NCI-H146 (cell line): Measurements from ENCODE around the gene MMRN1.

Experiments used
- DNase-seq: peaks from one replicate; lab custom pipeline; 2025; lab: John Stamatoyannopoulos, UW

Gene MMRN1

DNA sequence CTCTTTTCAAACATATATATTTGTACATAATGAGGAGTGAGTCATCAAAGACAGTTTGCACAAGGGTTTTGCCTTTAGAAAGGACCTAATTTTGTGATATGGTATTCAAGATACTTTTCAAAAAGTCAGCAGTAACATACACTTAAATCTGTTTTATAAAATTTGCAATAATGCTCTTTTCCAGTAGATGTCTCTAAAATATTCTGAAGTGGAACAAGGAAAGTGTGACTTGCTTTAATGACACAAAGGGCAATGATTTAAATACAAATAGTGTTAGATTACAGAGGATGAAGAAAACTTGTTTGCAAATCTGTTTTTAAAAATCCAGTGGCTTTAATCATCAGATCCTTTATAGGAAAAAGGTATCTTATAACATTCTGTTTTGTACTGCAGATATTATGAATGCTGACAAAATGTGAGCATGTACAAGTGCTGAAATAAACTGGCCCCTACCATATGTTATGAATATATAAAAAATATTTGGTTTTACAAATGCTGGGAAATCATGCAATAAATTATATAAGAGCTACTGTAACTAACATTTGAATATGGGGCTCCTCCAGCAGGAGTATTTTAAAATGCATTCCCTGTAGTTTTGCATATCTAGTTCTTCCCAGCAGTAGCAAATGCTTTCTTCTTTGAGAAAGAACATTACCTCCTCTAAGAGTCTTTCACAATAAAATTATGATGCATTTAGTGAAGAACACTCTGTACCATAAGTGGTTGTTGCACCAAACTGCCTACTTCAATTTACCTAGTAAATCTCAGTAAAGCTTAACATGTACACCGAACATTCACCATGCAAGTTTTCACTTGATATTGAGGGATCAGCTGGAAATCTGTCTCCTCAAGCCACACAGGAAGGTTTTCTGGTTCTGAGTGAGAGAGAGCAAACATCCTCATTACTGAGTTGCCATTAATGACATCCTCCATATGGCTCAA is 20.2 kb downstream of the MMRN1 start:
- no peak for DNase-seq

DNA sequence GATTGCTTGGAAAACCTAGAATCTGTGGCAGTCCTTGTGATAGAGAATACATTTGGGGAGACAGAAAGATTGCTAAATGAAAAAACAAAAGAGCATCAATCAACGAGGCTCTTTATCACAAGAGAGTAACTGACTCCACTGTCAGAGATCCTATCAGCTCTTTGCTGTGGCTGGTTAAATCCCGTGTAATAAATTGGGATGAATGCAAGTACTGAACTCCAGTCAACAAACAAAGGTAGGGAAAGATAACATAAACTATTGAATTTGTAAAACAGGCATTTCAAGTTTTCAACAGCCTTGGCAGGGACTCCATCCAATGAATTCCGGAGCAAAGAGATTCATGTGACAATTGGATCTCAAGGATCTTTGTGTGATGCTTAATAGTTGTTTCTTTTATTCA is 21.3 kb downstream of the MMRN1 start:
- no peak for DNase-seq

DNA sequence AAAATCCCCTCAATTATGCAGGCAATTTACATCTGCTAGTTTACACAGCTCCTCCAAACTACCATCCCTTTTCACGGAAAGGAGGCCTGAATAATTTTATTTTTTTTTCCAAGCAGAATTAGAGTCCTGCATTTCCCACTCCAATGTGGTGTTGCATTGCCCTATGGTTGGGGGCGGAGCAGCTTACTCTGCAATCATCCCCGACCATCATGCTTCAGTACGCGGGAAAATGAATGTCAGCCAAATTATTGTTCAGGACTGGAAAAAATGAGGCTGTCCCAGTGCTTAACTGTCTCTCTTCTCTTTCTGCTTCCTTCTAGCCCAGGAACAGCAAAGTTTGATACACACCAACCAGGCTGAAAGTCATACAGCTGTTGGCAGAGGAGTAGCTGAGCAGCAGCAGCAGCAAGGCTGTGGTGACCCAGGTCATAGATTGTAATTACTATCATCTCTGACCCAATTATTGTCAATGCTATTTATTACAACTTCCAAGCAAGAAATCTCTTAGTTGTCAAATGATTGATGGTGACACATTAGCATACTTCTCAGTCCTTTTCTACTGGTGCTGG is 28.3 kb downstream of the MMRN1 start:
- DNase-seq, result no peak

DNA sequence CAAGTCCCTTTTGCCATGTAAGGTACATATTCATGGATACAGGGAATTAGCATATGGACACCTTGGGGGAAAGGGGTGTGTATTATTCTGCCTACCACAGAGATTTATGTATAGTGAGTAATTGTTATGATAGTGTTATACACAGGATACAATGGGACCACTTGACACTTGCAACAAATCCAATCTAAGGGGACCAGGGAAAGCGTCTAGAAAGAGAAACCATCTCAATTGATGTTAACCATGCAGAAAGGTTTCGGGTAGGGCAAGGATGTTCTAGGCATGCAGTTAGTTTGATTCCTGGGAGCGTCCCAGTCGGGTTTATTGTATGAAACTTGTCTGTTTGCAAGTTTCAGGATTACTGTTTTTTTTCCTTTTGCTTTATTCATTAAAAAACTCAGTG is 34.2 kb downstream of the MMRN1 start:
- DNase-seq, result no peak

DNA sequence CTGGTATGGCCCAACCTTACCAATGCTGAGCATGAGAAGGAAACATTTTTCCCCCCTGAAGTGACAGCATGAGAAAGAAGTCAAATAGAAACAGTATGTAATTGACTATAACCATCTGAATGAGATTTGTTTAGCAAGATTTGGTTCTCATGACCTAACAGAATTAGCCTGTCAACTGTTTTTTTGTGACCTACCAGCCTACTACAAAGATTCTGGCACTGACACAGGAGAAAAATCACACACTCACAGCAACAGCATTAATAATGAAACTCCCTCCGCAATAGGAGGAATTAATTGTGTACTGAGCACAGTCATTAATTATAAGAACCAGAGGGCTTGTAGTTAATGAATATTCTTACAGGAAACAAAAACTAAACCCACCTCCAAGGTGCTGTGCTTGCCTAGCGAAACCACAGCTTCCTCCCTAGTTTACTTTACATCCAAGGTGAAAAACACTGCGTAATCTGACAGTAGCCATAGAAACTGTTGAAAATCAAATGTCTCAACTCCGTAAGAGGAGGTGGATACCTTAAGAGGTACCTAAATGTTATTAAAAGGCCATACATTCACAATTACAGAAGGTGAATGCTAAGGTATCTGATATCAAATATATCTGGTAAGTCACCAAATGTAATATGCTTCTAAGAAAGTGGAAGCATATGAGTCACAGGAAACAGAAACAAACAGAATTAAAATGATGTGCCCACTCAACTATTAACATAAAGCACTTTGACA is 34.9 kb downstream of the MMRN1 start:
- no peak for DNase-seq

DNA sequence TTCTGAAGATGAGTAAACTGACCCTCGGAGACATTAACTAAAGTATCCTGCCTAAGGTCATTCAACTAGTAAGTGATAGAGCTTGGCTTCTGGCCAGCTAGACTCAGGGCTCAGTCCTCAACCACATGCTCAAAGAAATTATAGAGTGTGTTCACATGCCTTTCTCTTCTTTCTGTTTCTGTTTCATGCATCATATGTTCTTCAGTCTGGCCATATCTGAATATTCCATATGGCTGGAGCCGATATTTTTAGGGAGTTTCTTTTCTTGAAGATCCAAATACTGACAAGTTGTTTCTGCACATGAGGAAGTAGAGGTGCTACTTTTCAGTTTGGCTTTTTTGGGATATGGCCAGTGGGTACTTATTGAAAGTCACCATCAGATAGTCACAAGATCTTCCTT is 44.9 kb downstream of the MMRN1 start:
- DNase-seq, result no peak

DNA sequence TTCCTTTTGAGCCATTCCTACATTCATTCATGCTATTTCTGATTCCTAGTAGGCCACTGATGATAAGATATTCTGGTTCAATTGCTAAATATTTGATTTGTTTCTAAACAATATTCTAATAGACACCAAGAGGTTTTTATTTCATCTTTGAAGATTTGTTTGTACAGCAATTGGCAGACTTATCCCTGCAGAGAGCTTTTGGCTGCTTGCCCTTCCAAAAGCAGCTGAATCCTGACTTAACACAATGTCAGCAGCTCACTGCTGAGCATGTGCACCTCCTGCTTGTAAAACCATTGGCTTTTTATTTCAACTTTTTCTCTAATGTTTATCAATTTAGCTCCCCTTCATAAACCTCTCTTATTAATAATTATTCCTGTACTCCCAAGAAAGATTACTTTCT is 45.3 kb downstream of the MMRN1 start:
- peak; percentile 1 for DNase-seq

DNA sequence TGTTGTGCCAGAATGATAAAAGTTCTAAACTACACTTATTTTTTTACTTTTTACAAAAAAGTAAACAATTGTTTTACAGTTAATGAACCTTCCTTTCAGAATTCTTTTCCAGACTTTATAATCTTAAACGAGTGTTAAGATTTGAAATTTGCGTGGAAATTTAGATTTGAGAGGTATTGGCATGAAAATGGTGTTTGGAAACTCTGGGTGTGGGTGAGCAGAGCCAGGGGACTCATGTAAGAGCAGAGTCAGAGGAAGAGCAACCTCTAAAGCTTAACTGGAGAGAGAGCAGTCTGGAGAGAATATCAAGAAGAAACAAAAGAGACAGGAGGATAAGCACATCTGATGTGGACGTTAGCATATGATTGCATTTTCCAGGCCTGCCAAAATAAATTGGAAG is 48.2 kb downstream of the MMRN1 start:
- no peak for DNase-seq

DNA sequence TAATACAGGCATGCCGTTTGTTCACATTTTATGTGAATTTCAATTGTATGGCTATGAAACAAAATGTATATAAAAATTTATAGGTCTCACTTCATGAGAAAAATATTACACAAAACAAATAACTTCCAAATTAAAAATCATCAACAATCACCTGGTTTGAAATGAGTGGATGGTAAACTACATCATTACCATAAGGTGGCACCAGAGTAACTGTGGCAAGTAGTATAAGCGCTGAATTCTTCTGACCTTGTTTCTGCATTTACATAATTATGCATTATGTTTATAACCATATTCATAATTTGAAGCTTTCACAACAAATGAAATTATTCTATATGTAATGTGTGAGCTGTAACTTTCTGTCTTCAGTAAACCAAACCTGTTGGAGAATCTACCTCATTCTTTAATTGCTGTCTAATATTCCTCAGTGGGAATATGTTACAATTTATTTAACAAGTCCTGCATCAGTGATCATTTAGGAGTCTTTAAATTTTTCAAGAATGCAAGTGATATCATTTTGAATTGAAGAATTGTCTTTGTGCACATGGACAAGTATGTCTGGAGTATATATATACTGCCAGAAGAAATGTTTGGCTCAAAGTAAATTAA is 55.2 kb downstream of the MMRN1 start:
- DNase-seq, result no peak

DNA sequence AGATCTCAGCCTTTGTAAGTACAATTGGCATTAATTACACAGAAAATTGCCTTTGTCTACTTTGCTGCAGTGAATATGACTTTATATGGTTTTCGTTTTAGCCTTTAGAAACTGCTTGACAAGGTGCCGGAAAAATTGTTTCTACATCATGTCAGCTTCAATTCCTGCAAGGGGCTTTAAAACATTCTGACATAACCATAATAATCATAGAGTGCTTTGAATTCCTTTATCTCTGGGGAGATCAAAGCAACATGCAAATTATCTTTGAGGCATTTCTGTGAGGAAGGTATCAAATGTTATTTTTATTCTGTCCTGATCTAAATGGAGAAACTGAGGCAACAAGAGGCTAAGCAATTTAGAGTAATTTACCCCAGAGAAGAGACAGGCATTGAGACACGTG is 57.8 kb downstream of the MMRN1 start:
- DNase-seq, result no peak

DNA sequence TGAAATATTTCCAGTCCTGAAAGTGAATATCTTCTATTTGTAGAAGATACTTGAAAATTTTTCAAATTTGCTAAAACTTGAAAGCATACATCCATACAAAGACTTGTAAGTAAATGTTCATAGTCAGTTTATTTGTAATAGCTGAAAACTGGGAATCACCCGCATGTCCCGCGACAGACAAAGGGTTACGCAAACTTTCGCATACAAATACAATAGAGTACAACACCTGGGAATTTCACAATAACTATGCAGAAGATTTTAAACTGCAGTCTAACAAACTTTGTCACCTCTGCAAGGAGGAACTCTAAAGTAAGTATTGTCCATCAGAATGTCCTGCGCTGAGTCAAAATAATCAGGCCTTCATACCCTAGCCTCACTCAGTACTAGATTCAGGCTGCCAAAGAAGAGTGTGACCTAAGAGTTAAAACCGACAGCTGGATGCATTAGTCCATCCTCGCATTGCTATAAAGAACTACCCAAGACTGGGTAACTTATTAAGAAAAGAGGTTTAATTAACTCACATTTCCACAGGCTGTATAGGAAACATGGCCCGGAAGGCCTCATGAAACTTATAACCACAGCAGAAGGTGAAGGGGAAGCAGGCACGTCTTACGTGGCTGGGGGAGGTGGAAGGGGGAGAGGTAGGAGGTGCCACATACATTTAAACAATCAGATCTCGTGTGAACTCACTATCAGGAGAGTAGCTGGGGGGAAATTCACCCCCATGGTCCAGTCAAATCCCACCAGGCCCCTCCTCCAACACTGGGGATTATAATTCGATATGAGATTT is 60.4 kb downstream of the MMRN1 start:
- DNase-seq, result no peak

DNA sequence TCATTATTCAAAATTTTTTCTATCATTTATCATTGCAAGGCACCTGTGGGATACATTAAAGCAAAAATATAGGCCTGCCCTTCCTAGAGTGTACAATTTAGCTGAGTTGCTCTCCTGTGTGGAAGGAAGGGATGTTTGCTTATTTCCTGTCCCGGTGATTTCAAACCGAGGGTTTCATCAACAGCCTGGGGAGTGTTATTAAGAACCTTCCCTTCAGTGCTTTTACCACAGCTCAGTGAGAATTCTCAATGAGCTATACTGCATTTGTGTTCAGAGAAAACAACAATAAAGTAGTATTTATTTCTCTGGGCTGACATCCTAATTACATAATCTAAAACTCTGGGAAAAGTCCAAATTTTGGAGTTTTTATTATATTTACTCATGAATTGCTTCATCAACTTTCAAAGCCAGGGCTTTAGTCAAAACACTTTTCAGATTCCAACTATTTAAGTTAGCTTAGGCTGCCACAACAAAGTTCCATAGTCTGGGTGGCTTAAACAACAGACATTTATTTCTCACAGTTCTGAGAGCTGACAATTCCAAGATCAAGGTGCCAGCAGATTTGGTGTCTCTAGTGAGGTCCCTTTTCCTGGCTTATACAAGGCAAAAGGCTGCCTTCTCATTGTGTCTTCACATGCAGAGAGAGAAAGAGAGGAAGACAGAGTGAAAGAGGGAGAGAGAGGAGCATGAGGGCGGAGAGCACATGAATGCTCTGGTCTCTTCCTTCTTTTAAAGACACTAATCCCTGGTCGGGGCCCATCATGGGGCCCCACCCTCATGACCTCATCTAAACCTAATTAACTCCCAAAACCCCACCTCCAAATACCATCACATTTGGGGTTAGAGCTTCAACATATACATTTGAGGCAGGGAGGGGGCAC is 62.6 kb downstream of the MMRN1 start:
- no peak for DNase-seq

DNA sequence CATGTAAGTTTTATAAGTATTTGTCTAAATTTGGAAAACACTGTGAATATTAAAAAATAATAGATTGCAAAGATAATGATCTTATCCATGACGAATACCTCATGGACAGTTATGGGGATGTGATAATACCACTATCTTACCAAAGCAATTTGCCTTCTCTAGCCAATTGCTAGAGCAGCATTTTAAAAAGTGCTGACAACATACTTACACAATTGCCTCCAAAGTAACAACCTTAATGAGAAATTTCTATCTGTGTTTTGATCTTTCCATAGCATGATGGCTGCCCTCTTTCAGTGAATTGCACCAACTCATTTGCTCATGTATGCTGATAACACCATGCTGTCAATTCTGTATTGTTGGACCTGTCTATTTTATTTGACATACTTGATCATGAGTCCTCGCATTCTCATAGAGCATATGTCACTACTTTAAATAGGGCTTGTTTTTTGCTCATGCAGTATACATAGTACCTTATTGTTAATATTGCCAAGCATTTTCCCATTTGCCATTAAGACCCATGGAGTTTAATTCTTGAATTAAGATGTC is 87.2 kb downstream of the MMRN1 start:
- no peak for DNase-seq

DNA sequence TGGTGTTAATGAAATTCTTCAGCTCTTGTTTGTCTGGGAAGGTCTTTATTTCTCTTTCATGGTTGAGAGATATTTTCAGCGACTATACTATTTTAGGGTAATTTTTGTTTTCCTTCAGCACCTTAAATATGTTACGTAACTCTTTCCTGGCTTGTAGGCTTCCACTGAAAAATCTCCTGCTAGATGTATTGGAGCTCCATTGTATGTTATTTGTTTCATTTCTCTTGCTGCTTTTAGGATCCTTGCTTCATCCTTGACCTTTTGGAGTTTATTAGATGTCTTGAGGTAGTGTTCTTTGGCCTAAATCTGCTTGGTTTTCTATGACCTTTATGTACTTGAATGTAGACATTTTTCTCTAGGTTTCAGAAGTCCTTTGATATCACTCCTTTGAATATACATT is 93.6 kb downstream of the MMRN1 start:
- no peak for DNase-seq

DNA sequence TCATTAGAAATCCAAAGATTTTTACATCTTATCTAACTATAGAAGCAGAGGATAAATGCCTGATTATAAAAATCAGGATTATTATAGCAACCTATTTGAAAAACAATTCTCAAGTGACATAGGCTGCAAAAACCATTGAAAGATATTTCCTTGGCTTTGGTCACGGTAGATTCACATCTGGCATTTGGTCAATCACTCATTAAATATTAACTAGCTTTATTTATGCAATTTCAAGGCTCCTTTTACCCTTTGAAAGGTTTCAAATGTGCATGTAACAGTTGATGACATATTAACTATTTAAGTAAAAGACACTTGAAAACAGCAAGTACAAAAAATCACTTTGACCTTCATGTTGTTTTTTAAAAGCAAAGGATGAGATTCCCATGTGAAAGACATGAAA is 98.1 kb downstream of the MMRN1 start:
- no peak for DNase-seq

DNA sequence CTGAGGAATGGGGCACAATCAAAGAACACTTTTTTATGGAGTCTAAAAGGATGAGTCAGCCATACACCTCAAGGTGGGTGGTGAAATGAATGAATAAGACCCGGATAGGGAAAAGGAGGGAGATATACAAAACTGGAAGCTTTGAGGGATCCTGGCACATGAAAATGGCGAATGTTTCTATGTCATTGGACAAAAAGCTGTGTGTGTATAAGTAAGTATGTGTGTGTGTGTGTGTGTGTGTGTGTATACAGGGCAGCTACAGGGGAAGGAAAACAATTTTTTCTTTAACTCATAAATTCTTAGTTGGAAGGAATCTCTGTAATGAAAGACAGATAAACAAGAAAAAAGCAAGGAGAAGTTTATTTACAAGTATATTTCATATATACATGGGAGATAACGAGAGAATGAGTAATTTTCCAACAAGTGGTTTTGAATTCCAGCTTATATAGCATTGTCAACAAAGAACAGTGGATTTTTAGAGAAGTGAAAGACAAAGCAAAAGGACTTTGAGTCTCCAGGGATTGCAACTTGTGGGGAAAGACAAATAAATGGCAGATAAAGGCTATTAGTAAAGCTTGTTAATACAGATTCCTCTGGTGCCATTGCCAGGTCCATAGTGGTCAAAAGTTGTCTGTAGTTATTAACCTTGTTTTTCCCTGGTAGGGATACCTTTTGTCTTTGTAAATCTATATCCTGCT is 99.7 kb downstream of the MMRN1 start:
- no peak for DNase-seq

DNA sequence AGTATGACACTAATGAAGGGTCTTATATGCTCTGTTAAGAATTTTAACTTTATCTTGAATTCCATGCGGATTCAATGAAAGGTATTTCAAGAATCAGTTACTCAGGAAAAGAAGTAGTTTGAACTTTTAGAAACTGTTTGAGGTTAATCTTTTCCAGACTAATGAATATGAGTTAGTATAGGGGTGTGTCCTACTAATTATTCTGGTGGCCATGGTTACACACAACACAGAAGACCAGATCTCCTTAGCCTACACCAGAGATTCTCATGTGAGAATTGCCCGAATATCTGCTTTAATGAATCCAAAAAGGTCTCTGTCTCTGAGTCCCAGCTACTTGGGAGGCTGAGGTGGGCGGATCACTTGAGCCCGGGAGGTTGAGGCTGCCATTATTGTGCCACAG is 100.4 kb downstream of the MMRN1 start:
- no peak for DNase-seq

DNA sequence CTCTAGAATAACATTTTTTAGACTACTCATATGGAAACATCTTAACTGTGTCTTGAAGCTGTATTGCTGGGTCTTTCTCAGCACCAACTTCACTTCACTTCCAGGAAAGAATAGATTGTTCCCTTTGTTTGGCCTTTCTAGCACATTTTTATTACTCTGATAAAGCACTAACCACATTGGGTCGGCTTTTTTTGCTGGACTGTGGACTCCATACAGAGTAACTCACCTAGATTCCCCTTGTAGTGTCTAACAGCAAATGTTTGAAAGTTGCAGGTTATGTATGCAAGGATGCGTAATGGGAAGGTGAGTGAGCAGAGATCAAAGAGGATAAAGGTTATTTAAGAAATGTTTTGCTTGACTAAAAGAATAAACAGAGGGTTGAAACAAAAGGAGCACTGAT is 101.2 kb downstream of the MMRN1 start:
- no peak for DNase-seq

DNA sequence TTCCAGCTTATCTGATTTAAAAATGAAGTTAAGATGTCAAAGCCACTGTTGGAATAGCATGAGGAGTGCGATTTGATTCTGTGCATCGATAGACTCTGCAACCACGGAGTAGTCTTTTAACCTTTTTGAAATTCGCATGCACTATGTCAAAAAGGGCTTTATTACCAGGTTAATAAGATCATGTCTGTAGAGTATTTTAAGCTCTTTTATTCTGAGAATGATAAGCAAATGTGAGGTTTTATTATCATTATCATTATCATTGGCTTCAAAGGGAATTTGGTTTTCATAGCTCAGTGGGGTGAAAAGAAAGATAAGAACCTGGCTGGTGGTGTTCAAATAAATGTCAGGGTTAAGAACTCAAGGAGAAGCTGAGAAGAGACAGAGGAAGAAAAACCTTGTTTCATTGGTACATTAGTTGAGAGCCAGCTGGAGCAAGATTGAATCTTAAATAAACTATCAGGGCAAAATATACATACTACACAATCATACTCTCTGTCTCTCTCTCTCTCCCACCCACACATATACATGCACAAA is 102.6 kb downstream of the MMRN1 start:
- DNase-seq, result no peak
